ENCODE measurements around the gene DHX8.

Gene DHX8

DNA sequence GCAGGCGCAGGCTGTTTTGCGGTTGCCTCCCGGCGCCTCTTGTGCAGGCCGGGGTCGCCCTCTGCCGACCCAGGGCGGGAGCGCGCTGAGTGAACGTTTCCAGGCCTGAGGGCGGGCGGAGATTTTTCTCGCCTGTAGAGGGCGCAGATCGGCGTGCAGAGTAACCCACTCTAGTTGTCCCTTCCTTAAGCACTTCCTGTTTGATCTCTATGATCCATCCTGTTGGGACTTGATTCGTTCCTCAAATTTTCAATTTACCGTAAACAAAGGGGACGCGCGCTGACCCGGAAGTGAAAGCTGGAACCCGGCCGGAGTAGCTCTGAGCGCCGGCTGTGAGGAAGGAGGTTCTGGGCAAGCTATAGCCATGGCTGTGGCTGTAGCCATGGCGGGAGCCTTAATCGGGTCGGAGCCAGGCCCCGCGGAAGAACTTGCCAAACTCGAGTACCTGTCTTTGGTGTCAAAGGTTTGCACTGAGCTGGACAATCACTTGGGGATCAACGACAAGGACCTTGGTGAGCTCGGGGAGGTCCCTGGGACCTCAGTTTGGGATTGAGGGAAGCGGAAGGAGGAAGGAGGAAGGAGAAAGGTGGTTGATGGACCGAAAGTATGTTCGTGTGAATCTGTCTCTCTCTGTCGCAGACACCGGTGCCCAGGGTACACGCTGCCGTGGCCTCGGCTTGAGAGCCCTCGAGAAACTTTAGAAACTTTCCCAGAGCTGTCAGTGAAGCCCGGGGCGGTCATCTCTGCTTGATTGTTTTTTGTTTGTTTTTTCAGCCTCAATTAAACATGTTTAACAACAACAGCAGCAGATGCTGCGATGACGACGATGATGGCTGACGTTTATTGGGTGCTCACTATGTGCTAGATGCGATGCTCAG is at the start of gene DHX8:
TSS of gene DHX8 (plus strand) at position 302 of the 878 bp plus-strand sequence. CDS start at position 365, 63 bp downstream.
- TF ChIP-seq, protein P1, sequence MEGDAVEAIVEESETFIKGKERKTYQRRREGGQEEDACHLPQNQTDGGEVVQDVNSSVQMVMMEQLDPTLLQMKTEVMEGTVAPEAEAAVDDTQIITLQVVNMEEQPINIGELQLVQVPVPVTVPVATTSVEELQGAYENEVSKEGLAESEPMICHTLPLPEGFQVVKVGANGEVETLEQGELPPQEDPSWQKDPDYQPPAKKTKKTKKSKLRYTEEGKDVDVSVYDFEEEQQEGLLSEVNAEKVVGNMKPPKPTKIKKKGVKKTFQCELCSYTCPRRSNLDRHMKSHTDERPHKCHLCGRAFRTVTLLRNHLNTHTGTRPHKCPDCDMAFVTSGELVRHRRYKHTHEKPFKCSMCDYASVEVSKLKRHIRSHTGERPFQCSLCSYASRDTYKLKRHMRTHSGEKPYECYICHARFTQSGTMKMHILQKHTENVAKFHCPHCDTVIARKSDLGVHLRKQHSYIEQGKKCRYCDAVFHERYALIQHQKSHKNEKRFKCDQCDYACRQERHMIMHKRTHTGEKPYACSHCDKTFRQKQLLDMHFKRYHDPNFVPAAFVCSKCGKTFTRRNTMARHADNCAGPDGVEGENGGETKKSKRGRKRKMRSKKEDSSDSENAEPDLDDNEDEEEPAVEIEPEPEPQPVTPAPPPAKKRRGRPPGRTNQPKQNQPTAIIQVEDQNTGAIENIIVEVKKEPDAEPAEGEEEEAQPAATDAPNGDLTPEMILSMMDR (IDR thresholded peaks at IDR 0.05; ENCODE audit: low read depth, low read length), result peak; percentile 99

DNA sequence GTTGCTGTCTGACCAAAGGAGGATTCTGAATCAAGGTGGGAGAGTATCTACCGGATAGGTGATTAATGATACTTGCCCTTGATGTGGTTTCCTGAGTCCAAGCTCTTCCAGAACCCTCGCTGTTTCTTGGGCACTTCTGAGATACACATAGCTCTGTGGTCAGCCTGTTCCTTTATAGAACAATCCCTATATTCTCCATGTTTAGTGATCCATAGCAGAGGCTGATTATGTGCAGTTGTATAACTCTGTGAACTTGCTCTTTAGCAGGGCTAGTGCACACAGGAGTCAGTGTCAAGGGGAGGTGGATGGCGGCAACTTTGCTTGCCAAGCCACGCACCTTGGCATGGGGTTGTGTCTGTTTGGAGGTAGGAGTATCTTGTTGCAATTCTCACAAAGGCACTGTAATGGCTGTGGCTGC is 48.9 kb upstream of the DHX8 start:
- TF ChIP-seq, protein P1 (IDR thresholded peaks at IDR 0.05; ENCODE audit: low read depth, low read length), result no peak
- no peak overlapping the region for H3K4me3 ChIP-seq (ENCODE audit: low read depth, low read length)

More for the DNA sequence above, at the start of gene DHX8:
- H3K4me3 ChIP-seq (ENCODE audit: low read depth, low read length), result peak within 1 kb of the TSS; percentile 95

DNA sequence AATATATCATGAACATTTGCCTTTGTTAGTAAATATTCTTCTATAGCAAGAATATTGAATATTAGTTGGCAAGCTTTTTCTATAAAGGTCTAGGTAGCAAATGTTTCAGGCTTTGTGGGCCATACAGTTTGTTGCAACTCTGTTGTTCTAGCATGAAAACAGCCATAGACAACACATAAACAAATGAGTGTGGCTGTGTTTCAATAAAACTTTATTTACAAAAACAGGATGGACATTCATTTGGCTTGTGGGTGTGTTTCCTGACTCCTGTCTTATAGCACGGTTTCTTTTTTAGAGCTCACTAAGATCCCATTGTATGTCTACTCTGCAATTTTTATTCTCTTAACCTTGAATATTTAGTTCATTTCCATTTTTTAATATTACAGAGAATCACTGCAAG is 46.0 kb upstream of the DHX8 start:
- TF ChIP-seq, protein P1 (IDR thresholded peaks at IDR 0.05; ENCODE audit: low read depth, low read length), result no peak
- no peak overlapping the region for H3K4me3 ChIP-seq (ENCODE audit: low read depth, low read length)

DNA sequence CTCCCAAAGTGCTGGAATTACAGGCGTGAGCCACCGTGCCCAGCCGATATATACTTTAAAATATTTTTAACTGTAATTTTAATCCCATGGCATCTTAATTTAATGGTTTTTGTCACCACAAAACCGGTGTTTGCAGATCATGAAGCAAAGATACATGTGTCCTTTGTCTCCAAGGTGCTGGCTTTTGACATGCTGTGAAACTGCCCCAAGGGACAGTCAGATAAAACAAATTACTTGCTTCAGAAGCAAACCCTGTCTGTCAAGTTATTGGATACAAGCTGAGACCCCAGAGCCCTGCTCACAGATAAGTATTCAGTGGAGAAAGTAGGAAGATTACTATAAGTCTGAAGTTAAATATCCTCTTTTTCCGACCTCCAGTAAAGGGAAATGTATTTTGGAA is 45.1 kb upstream of the DHX8 start:
- TF ChIP-seq, protein P1 (IDR thresholded peaks at IDR 0.05; ENCODE audit: low read depth, low read length), result no peak
- H3K4me3 ChIP-seq (ENCODE audit: low read depth, low read length), result no peak overlapping the region

DNA sequence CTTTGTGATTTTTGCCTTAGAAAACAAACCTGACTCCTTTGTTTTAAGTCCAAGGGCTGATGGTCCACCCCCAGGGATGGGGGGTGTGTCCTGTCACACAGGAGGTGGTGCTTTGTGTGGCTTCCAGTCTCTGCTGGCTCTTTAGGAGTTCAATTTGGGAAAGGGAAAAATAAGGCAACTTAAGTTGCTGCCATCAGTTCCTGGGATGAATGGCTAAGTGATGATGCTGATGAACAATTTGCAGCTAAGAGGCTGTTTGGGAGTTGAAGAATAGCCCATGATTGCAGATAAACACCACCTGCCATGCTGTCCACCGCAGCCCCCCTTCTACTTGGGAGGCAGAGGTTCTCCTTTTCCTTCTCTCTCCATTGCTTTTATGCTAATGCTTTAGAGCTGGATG is 44.7 kb upstream of the DHX8 start:
- TF ChIP-seq, protein P1 (IDR thresholded peaks at IDR 0.05; ENCODE audit: low read depth, low read length), result no peak
- no peak overlapping the region for H3K4me3 ChIP-seq (ENCODE audit: low read depth, low read length)

DNA sequence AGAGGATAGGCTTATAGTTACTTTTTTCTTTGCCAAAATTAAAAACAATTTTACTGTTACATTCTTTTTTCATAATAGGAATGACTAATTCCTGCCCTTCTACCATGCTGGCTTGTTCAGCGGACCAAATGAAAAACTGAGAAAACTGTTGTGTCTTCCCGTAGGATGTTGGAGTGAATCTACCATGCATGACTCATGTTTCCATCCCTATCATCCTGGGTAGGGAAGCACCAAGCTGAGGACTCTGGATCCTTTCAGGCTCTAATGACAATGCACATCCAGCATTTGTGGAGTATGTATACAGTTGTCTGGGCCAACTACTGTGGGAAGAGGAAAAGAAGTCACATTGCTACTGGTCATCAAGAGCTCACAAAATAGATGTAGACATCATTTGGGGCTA is 41.1 kb upstream of the DHX8 start:
- H3K4me3 ChIP-seq (ENCODE audit: low read depth, low read length), result no peak overlapping the region
- TF ChIP-seq, protein P1 (IDR thresholded peaks at IDR 0.05; ENCODE audit: low read depth, low read length), result no peak

DNA sequence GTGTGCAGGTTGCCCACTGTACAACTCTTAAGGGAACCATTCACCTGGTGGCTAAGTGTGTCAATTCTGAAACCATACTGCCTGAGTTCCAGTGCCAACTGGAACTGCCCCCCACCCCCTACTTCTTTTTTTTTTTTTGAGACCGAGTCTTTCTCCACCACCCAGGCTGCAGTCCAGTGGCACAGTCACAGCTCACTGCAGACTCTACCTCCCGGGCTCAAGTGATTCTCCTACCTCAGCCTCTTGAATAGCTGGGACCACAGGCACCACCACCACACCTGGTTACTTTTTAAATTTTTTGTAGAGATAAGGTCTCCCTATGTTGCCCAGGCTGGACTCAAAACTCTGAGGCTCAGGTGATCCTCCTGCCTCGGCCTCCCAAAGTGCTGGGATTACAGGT is 40.4 kb upstream of the DHX8 start:
- H3K4me3 ChIP-seq (ENCODE audit: low read depth, low read length), result no peak overlapping the region
- TF ChIP-seq, protein P1 (IDR thresholded peaks at IDR 0.05; ENCODE audit: low read depth, low read length), result no peak
